ENCODE data around the gene PPP1R14C.

The PPP1R14C gene

GRCh38 chr6:150298676-150299075 lies 155.8 kb downstream of the PPP1R14C start:
- H3K9ac ChIP-seq (ENCODE audit: insufficient read length): no peak overlapping the region
- DNase-seq (ENCODE audit: low read depth, low spot score): no peak
- H3K36me3 ChIP-seq (ENCODE audit: insufficient read depth, low read length): no peaks in the 10 kb centered on the region
- TF ChIP-seq EZH2 (IDR thresholded peaks at IDR 0.05) (no peak), FOXP2 (optimal IDR thresholded peaks at IDR 0.05; ENCODE audit: control extremely low read depth, extremely low read length, insufficient read depth) (no peak), POLR2AphosphoS5 (IDR thresholded peaks at IDR 0.05; ENCODE audit: borderline replicate concordance, low read depth, low read length) (no peak)
- H3K9me3 ChIP-seq (ENCODE audit: low read depth, low read length): no peaks in the 10 kb centered on the region
- no peak overlapping the region for H3K4me3 ChIP-seq
- H3K27ac ChIP-seq: no peak overlapping the region

Measured in SK-N-MC (cell line).